NCI-H2081 treated with DMSO at 0.1 percent for 48 hours (cell line): ENCODE data around the gene INF2.

ENCODE experiments used
- DNase-seq: peaks from one replicate; lab custom pipeline; 2025; lab: John Stamatoyannopoulos, UW

The INF2 gene

DNA sequence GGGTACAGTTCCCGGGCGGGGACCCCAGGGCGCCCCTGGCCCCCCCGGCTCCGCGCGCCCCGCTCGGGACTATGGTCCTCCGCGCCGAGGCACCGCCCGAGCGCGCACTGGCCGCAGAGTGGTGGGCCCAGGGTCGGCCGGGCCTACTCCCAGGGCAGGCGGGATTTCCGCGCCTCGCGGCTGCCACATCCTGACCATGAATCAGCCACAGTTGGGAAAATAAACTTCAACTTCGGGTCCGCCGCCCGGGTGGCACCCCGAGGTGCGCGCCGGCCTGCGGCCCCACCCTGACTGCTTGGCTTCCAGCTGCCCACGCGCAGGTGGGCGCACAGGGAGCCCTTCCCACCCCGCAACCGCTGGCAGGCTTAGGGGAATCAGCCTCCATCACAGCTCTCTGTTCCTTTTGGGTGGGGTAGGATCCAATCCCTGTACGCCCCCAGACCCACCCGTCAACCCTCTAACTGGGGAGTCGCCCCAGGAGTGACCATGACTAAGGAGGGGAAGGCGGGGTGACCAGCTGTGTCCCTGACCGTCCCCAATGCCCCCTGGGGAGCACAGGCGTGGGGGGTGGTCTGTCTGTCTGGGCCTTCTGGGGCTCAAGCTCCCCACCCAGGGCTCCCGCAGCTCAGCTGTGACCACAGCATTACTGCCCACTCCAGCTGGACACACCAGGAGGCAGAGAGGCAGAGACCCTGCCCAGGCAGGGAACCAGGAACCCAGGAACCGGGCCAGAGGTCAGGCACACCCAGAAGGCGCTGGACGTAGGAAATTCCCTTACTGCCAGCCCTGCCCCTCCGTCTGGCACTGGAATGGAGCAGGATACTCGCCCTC, 678 bp downstream of the INF2 start:
- no peak for DNase-seq

DNA sequence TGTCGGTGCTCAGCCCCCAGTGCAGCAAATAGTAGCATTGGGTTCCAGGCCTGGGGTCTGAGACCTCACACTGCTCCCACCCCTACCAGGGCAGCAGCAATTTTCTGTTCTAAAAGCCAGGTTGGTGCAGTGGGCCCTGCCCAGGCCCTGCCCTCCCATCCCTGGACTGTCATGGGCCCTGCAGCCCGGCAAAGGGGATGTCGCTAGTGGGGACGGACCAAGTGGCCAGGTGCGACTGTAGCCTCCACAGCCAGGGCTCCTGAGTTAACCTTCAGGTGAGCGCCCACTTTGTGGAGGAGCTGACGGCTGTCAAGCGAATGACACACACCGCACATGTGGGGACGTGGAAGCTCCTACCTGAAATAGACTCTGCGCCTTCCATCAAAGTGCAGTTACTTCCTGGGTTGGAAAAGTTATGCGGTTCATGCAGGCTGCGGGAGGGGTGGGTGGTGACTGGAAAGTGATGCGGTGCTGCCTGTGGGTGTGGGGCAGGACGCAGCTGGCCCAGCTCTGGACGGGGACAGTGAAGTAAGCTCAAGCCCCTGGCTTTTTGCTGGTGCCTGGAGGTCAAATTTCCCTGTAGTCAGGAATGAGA, 1.5 kb downstream of the INF2 start:
- no peak for DNase-seq

DNA sequence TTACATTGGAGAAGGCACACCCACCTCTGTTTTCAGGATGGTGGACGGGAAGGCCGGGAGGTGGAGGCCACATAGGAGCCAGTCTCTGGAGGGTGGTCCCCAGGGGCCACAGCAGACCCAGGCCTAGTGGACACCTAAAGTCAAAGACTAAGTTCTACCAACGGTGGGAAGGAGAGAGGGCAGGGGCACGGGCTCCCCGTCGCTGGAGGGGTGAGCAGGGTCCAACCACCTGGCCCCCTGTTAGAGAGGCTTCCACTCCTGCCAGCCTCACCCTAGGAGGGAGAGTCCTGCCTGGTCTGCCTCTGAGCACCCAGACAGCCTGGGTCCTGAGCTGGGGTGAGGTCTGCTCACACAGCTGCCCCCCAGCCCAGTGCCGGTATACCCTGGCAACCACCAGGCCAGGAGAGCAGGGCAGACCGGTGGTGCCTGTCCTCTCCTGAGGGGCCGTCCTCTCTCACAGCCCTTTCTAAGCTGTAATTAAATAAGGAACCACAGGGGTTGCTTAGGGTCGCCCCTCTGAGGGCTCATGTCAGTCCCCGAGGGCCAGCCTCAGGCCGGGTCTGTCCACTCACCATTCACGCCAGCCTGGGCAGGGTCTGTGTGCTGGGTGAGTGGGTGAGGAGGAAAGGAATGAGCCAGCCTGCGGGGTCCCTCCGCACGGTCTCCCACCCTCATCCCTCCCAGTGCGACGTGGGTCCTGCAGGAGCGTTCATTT, 2.3 kb downstream of the INF2 start:
- DNase-seq = no peak

DNA sequence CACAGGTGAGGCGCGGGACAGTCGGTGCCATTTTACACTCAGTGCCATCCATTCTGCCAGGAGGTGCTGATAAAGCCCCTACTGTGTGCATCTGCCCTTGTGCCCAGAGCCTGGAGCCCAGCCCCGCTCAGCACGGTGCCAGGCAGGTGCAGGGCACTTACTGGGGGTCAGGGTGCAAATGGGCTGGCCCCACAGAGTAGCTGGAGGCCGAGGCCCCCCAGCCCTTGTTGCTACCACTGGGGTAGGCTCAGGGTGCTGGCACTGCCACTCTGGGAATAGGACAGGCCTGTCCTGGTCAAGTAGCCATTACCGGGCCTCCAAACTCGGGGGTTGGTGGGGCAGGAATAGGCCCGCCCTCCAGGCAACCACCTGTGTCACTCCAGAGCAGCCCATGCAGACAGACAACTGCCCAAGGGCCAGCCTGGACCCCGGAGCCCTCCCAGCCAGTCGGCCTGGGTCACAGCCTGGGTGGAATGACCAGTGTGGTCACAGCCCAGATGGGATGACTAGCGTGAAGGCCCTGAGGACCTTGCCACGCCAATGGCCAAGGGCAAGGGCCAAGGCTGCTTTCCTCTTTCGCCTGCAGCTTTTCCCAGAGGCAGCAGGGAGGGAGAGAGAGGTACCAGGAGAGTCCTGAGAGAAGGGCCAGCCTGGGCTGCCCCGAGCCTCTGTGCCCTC, 3.0 kb downstream of the INF2 start:
- DNase-seq = no peak

DNA sequence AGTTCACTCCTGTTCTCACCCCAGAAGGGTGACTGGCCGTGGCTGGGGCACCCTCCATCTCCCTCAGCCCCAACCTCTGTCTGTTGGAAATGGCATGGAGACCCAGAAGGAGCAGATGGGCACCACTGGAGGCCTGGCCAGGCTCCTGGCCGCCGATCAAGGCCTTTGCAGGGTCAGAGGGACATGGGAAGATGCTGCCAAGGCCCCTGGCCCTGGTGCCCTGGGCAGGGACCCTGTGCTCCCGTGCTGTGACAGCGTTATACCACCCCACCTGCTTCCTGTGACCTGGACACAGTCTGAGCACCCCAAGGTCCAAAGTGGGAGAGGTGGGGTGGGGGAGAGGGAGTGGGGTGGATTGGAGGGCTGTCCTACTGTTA, 3.5 kb downstream of the INF2 start:
- DNase-seq = no peak

DNA sequence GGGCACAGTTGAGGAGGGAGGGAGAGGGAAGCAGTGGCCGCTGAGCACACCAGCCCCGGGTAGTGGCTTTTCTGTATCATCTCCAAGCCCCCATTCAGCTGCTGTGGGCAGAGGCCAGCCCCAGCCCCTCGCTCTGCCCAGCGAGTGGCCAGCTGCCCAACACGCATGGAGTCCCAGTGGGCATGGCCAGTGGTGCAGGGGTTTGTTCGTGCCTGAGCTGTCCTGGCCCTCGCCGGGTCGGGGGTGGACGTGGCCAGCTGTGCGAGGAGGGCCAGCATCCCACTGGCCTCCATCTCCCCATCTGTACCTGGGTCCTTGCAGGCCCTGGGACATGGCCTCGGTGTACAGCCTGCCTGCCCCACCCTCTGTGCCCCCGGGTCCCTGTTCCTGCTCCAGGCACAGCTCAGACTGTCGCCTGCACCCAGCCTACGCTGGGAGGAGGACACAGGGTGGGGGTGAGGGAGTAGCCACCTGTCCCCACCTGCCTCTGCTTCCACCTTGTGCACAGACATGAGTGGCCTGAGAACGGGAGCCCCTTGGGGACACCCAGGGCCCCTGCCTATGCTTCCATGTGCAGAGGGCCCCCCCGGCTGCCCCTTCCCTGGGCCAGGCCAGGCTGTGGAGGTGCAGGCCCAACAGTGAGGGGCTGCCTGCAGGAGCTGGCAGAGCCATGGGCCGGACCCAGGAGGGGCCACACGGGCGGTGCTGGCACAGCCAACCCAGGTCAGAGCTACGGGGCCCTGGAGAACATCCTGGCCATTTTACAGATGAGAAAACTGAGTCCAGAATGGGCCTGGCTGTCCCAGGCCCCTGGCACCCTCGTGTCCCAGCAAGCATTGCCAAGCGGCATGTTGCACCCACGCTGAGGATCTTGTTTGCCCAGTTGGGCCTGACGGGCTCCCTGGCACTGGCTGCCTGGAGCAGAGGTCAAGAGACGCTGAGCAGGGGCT, 4.3 kb downstream of the INF2 start:
- DNase-seq = no peak

DNA sequence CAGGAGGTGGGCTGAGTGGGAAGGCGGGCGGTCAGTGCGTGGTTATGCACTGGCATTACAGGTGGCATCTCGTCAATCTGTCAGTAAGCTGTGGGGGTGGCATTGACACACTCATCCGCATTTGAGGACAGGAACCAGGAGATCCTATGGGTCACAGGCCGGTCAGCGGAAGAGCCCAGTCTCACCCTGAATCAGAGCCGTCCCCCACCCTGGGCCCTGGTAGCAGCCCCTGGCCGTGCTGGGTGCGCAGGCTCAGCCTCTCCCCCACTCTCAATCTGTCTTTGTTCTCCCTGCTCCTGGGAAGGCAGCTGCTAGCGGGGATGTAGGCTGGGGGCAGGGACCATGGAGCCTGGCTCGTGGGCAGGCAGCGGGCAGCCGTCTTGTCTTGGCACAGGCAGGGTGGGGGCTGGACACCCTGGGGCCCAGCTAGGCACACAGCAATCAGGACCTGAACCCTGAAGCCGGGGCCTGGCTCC, 5.1 kb downstream of the INF2 start:
- DNase-seq = no peak

DNA sequence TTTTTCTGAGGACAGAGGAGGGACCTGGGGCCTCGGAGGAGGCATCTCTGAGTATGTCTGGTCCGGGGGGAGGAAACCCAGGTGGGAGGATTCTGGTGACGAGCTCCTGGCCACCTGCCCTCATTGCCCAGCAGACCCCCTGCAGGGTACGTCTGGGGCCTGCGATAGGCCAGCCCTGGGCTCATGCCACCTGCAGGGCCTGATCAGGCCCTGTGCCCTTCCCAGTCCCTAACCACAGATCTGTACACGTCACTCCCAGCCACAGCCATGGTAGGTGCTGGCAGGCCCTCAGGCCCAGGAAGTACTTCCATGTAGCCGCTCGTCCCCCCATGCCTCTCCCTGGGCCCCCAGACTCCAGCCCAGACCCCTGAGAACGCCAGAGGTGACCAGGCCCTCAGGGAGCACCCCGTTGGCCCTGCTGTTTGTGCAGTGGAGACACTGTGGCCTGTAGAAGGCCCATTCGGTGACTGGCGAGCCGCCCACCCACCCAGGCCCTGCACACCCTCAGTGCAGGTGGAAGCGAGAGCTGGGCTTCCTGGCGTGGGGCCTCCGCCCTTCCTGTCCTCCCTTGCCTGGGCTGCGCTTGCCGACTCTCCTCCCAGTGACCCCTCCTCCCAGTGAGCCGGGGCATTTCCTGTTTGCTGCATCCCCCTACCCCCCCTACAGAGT, 5.7 kb downstream of the INF2 start:
- no peak for DNase-seq

DNA sequence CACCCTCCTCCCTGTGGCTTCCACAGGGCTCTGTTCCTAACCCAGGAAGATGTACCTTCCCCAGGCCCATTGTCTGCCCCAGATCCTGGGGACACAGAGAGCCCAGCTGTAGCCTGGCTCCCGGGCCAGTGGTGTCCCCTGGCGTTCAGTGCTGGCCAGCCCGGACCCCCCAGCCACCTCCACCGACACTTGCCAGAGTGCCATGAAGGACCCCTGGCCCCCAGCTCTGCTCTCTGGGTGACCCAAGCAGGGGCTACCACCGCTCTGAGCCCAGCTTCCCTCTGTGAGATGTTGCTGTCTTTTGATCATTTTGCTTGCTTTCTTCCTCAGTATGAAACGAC, 6.2 kb downstream of the INF2 start:
- DNase-seq = no peak

DNA sequence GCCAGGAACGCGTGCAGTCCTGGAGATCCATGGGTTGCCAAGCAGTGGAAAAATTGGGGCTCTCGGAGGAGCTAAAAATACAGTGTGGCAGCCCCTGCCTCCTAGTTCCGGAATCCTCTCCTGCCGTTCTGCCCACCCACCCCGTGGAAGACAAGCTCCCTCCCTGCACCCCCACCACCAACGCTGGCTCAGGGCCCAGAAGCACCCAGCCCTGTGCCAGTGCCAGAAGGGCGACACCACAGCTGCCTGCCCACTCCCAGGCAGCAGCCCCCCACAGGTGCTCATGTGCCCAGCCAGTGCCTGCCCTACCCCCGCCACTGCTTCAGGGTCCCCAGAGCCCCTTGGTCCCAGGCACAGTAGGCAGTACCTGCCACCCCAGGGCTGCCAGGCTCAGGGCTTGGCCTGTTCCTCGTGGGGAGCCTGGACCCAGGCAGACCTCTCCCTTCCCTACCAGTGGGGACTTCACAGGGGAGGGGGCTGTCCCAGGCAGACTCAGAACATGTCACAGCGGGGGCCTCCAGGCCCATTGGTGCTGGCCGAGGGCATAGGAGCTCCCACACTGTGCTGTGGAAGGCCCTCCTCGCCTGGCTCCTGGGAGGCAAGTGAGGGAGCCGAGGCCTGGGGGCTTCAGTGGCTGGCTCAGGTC, 7.4 kb downstream of the INF2 start:
- DNase-seq = no peak

DNA sequence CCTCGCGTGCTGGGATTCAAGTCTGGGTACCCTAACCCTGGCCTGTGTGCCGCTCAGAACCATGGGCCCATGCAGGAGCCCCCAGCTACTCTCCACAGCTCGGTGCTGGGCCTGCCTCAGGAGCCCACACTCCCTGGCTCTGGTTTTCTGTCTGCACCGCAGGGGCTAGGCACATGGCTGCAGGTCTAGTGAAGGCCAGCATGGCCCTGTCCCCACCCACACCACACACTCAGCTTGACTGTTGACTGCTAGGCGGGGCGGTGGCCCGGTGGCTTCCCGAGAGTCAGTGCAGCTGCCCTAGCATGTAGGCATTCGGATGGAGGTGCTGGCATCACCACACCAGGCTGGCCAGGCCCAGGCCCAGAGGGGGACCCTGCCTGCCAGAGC, 7.9 kb downstream of the INF2 start:
- no peak for DNase-seq

DNA sequence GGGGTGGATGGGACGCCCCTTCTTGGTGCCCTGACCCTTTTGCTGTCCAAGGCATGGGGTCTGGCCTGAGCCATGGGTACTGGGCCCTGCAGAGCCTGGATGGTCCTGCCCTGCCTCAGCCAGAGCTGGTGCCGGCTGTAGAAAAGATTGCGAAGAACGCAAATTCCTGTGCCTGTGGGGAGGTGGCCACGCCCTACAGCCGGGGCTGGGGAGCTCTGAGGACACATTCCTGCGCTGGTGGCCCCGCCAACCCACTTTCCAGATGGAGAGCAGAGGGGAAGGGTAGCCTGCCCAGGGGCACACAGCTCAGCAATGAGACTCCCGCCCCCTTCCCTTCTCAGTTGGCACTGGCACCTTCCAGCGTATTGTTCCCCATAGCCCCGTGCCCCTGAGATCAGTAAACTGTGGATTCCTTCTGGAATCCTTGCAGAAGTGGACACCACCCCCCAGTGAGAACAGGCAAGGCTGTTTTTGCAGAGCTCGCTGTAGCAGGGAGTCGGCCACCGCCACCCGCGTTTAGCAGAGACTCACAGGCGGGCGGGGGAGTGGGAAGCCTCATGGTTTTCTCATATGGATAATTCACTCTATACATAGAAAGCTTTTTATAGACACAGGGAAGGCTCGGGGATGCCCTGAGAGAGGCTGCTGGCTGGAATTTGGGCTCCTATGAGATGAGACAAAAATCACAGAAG, 8.6 kb downstream of the INF2 start:
- DNase-seq = no peak

DNA sequence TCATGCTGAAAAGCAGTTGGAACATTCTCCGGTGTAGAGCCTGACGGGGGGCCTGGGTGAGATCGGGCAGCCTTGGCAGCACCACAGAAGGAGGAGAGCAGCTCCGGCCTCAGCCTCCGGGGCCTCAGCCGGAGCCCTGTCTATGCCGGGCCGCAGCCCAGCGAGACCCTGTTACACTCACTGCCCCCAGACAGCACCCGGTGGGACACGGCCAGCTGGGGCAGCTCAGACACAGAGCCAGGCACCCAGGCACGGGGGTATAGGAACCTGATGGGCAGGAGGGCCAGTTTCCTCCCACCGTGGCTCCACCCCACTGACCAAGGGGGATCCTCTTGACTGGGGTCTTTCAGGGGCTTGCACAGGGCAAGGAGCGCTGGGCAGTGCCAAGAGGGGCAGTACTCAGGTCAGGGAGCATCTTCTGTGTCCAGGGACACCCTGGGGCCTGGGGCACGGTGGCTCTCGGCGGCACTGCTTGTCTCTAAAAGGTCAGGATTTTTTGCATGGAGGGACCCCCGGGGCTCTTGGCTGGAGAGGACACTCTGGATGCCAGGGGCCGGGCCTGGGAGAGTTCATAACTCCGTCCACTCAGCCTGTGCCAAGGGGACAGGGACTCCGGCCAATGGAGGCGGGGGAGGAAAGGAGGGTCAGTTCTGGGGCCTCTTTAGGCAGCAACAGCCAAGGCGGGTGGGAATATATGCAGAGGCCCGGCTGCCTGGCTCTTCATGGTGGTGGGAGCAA, 9.4 kb downstream of the INF2 start:
- no peak for DNase-seq

DNA sequence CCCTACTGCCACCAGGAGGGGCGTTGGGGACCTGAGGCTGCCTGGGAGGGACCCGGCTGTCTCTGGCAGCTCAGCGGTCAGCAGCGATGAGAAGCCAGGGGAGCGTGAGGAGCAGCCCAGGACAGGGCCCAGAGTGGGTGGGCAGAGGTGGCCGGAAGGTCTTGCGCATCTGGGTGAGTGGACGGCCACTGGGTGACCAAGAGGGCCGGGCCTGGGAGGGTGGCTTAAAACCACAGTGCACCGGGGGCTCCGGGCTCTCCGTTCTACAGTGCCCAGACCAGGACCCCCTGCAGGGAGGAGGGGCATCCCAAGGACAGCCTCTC, 10.0 kb downstream of the INF2 start:
- no peak for DNase-seq

DNA sequence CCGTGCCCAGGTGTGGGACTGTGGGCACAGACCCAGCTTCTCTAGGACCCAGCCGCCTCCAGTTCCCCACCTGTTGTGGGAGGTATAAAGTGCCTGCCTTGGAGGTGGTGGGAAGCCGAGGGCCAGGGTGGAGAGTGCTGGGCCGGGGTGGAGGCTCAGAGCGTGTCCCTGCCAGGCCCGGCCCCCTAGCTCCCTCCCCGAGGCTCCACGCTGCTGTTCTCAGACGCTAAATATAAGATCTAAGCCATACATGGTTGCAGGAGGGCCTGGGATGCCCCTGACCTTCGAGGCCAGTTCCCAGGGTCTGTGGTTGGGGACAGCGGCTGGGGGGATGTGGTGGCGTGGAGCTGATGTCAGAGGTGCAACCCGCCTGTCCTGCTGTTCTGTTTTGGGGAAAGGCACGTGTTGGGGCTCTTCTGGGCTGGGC, 10.8 kb downstream of the INF2 start:
- DNase-seq = no peak

DNA sequence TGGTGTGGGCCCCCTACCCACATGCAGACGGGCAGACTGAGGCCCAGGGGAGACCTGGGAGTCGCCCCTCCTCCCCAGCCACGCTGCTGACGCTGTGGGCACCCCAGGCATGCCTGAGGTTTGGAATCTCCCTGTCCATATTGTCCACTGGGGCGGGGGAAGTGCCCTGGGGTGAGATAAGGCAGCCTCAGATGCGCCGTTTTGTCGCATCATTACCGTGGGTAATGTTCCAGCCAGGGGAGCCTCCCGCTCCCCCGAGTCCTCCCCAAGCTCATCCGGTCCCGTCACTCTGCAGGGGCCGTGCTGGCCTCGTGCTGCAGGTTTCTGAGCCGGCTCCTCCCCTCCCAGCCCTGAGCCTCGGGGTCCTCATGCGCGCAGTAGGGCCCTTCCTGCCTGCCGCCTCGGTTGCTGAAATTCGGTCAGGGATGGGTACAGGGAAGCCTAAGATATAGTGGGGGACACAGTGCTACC, 11.4 kb downstream of the INF2 start:
- no peak for DNase-seq

DNA sequence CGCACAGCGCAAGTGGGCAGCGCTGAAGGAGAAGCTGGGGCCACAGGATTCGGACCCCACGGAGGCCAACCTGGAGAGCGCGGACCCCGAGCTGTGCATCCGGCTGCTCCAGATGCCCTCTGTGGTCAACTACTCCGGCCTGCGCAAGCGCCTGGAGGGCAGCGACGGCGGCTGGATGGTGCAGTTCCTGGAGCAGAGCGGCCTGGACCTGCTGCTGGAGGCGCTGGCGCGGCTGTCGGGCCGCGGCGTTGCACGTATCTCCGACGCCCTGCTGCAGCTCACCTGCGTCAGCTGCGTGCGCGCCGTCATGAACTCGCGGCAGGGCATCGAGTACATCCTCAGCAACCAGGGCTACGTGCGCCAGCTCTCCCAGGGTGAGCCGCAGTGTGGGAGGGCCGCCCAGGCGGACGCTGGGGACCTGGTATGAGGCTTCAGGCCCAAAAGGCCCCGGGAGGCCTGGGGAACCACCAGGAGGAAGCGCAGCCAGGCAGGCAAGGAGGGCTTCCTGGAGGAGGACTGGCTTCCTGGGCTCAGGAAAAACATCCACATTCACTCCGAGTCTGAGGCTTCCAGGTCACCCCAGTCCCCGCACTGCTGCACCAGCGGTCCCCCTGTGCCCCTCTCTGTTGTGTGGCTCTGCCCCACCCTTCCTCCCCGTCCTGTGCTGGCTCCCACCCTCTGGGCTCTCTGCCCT, 12.1 kb downstream of the INF2 start:
- DNase-seq = no peak

DNA sequence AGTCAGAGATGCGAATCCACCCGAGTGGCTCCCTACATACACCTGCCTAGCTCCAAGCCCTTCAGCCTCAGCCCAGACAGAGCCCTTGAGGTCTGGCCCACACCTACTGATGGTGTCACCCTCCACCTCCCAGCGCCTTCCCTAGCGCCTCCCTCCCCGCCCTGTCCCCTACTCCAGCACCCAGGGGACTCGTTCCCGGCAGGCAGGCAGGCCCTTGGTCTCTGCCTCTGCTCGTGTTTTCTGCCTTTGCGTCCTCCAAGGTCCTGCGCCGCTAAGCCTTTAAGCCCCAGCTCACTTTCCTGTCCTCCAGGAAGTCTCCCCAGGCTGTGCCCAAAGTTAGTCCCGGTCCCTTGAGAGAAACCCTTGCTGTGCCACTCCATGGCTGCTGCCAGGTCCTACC, 12.7 kb downstream of the INF2 start:
- no peak for DNase-seq

DNA sequence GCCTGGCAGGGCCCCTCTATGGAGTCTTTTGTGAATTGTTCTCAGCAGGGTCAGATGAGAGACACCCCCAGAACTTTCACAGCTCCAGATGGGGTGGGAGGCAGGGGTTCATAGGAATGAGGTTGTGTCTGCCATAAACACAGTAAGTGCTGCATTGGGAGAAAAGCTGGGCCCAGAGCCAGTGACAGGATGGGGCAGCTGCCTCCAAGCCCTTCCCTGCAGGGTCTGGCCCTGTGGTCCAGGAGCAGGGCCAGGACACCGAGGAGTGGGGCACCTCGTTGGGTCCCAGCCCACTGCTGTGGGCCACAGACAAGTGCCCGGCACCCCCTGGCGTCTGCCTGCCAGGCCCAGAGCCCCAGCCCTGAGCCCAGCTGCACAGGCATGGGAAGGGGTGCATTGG, 13.3 kb downstream of the INF2 start:
- no peak for DNase-seq
